Measurements from ENCODE around the gene PRSS12. TPM values are rescaled to one million over a fixed set of nuclear protein-coding genes. Genes with fewer than 3 reads are reported as not detected.

PRSS12 gene
- total and polyA plus RNA-seq, 9 donors: 0.35 to 5.9 (median 1.2) TPM

- Histone ChIP-seq H3K4me1 (ENCODE audit: insufficient read depth) (no peaks in the 10 kb centered on the region), H3K4me3 (no peak overlapping the region), H3K9me3 (no peaks in the 10 kb centered on the region), H3K27me3 (no peaks in the 10 kb centered on the region), H3K27ac (no peak overlapping the region), H3K36me3 (no peaks in the 10 kb centered on the region)
- WGBS, 3 donors: 26 to 40% (median 36%) methylated on average over 6 of the region's 6 CpGs
- intact Hi-C loops (cut with DNase I): no loop called here
- TF ChIP-seq POLR2A (IDR thresholded peaks at IDR 0.05) (no peak), EP300 (IDR thresholded peaks at IDR 0.05) (no peak), CTCF (IDR thresholded peaks at IDR 0.05) (no peak)
- DNase-seq: no peak
These were observed 36.9 kb upstream of the PRSS12 start for GRCh38 chr4:118389721-118390120.

- 80 to 86% (median 86%) methylated on average over 6 of the region's 6 CpGs for whole genome bisulfite sequencing, 3 donors
- no peak overlapping the region for H3K27ac ChIP-seq
- H3K4me3 ChIP-seq: no peak overlapping the region
- no peaks in the 10 kb centered on the region for H3K36me3 ChIP-seq
- no peak for TF ChIP-seq CTCF (IDR thresholded peaks at IDR 0.05)
- TF ChIP-seq EP300 (IDR thresholded peaks at IDR 0.05): no peak
- no peak for TF ChIP-seq POLR2A (IDR thresholded peaks at IDR 0.05)
- intact Hi-C loops (cut with DNase I): no loop called here
- H3K9me3 ChIP-seq: no peaks in the 10 kb centered on the region
- no peak for DNase-seq
- H3K4me1 ChIP-seq (ENCODE audit: insufficient read depth): no peaks in the 10 kb centered on the region
- H3K27me3 ChIP-seq: no peaks in the 10 kb centered on the region
These were observed 35.8 kb upstream of the PRSS12 start for GRCh38 chr4:118388606-118389005.

- H3K27ac ChIP-seq: no peak overlapping the region
- no peaks in the 10 kb centered on the region for H3K27me3 ChIP-seq
- H3K36me3 ChIP-seq: no peaks in the 10 kb centered on the region
- H3K9me3 ChIP-seq: no peaks in the 10 kb centered on the region
- WGBS, 3 donors: 49 to 51% (median 50%) methylated on average over 3 of the region's 3 CpGs
- intact Hi-C loops (cut with DNase I): no loop called here
- no peak for DNase-seq
- TF ChIP-seq CTCF (IDR thresholded peaks at IDR 0.05) (no peak), POLR2A (IDR thresholded peaks at IDR 0.05) (no peak), EP300 (IDR thresholded peaks at IDR 0.05) (no peak)
- H3K4me1 ChIP-seq (ENCODE audit: insufficient read depth): no peaks in the 10 kb centered on the region
- H3K4me3 ChIP-seq: no peak overlapping the region
These were observed 29.1 kb upstream of the PRSS12 start for GRCh38 chr4:118381902-118382301.

GRCh38 chr4:118373614-118374255 is 20.9 kb upstream of the PRSS12 start:
- H3K9me3 ChIP-seq: no peaks in the 10 kb centered on the region
- H3K4me1 ChIP-seq (ENCODE audit: insufficient read depth): no peaks in the 10 kb centered on the region
- no peak for TF ChIP-seq EP300 (IDR thresholded peaks at IDR 0.05)
- TF ChIP-seq POLR2A (IDR thresholded peaks at IDR 0.05): no peak
- no peak for TF ChIP-seq CTCF (IDR thresholded peaks at IDR 0.05)
- no peaks in the 10 kb centered on the region for H3K27me3 ChIP-seq
- DNase-seq: no peak
- H3K27ac ChIP-seq: no peak overlapping the region
- H3K4me3 ChIP-seq: no peak overlapping the region
- intact Hi-C loops (cut with DNase I): no loop called here
- WGBS, 3 donors: 47 to 52% (median 49%) methylated on average over 4 of the region's 4 CpGs
- no peaks in the 10 kb centered on the region for H3K36me3 ChIP-seq

Data from ovary (tissue), 9 donors.